Bone marrow (tissue), 2 donors: ENCODE data around the gene SSTR5.
"Not testable (repeated sequence)": the region's sequence is repeated elsewhere in the genome, so short reads cannot be mapped to it uniquely, and the experiment has no call there.

Experiments used
- DNase-seq, 2 donors: peaks; one replicate each; lab custom pipeline; 2025; lab: John Stamatoyannopoulos, UW

The SSTR5 gene

GRCh38 chr16:1075546-1075945 is 3.0 kb downstream of the SSTR5 start:
- DNase-seq: no peak

DNA sequence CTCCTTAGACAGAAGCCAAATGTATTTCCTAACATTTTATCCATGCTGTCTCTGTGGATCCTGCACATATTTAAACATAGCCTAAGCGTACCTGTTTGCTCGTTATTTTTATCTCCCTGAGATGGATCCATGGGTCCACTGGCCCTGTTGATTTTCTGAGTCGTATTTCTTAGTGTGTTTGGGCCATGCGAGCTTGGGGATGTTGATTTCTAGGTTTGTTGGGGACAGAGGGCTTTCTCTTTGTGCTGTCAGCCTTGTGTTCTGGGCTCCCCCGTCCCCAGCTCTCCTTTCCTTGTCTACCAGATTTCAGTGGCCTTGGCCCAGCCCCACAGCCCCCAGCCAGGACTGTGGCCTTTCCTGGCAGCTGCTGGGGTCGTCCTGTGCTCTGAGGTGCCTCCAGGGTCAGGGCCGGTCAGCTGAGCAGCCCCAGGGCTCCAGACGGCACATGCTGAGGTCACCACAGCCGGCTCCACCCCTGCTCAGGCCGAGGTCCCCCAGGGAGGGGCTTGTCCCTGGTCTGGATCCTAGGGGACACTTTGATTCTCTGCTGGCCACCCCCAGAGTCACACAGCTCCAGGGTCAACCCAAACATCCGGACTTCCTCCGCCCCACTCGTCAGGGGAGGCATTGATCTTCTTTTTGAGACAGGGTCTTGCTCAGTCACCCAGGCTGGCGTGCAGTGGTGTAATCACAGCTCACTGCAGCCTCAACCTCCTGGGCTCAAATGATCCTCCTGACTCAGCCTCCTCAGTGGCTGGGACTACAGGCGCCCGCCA is 4.4 kb downstream of the SSTR5 start:
- DNase-seq: no peak

GRCh38 chr16:1077877-1078578 is 5.5 kb downstream of the SSTR5 start:
- no peak for DNase-seq

- DNase-seq: no peak
These were observed 6.1 kb downstream of the SSTR5 start for GRCh38 chr16:1078579-1079021.

DNA sequence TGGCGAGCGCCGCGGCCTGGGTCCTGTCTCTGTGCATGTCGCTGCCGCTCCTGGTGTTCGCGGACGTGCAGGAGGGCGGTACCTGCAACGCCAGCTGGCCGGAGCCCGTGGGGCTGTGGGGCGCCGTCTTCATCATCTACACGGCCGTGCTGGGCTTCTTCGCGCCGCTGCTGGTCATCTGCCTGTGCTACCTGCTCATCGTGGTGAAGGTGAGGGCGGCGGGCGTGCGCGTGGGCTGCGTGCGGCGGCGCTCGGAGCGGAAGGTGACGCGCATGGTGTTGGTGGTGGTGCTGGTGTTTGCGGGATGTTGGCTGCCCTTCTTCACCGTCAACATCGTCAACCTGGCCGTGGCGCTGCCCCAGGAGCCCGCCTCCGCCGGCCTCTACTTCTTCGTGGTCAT is 6.8 kb downstream of the SSTR5 start:
- DNase-seq: no peak

- DNase-seq: no peak
These were observed 7.4 kb downstream of the SSTR5 start for GRCh38 chr16:1079786-1080525.

DNA sequence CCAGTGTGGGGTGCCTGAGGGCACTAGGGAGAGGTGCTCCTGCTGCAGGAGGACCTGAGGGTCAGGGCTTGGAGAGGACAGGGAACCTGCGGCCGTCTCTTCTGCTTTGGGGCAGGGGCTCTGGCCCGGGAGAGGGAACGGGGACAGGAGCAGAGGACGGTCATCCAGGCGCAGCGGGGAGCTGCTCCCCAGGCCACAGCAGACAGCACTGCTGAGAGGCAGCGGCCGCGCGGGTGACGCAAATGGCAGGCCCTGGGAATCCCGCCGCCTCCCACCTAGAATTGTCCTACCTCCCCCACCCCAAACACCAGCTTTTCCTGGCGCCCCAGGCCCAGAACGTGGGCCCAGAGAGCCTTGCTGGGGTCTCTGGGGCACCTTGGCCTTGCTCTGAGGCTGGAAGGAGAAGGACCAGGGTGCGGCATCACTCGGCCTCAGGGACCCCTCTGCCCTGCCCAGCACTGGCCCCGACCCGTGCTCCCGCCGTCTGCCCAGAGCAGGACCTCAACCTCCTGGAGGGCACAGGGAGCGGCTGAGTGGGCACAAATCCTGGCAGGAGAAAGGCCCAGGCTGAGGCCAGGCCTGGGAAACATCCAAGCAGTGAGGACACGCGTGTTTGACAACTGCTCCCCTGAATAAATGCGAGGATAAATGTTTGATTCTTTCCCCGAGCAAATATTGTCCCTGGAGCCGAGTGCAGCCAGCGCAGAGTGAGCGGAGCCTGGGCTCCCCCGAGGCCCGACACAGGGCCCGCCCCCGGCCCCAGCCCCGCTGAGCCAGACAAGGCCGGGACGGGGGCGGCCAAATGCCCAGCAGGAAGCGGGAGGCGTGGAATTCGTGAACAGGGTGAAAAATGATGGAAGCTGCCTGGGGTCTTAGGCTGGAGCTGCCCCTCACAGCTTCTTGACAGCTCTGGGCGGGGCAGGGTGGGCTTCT is 8.5 kb downstream of the SSTR5 start:
- DNase-seq: no peak

DNA sequence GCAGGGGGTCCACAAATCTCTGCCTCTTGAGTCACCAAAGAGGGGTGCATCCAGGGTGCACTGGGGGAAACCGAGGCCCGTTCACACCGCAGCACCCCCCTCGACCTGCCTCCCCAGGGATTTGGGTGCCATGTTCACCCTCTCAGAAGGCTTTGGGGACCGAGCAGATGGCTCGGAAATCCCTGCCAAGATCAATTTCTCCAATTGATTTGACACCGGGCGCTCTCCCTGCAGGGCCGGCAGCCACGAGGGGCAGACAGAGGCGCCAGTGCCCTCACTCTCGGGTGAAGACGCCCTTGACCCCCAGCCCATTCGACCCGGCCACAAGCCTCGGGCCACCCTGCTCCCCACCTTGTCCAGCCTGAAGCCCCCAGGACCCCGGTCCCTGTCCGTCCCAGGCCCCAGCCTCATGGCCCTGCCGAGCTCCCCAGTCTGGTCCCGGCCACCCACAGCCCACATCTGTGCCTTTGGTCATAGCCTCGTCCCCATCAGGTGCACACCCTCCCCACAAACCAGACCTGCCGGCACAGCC is 9.3 kb downstream of the SSTR5 start:
- no peak for DNase-seq

DNA sequence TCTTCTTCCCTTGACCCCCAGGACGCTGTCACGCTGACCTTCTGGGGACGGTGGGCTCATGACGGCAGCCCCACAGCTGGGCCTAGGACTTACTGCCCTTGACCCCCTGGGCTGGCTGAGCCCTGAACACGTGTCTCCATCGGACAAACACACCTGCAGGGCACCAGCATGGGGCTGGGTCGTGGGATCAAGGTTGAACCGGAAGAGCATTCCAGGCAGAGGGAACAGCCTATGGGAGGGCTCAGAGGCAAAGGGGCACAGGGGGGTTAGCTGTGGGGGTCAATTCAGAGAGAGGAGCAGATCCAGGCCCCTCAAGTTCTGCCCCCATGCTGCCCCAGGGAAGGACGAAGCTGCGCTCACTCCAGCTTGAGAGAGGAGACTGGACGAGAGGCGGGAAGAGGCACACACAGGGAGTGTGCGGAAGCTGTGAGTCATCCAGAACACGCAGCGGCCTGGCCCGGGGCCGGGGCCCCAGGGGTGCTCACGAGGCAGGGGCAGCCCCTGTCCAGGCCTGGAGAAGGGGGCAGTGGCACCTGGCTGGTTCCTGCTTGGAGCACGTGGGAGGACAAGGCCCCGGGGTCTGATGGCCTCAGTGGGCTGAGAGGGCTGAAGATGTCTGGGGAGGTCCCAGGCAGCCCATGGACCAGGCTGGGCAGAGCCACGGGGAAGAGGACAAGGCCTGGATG is 9.9 kb downstream of the SSTR5 start:
- no peak for DNase-seq

DNA sequence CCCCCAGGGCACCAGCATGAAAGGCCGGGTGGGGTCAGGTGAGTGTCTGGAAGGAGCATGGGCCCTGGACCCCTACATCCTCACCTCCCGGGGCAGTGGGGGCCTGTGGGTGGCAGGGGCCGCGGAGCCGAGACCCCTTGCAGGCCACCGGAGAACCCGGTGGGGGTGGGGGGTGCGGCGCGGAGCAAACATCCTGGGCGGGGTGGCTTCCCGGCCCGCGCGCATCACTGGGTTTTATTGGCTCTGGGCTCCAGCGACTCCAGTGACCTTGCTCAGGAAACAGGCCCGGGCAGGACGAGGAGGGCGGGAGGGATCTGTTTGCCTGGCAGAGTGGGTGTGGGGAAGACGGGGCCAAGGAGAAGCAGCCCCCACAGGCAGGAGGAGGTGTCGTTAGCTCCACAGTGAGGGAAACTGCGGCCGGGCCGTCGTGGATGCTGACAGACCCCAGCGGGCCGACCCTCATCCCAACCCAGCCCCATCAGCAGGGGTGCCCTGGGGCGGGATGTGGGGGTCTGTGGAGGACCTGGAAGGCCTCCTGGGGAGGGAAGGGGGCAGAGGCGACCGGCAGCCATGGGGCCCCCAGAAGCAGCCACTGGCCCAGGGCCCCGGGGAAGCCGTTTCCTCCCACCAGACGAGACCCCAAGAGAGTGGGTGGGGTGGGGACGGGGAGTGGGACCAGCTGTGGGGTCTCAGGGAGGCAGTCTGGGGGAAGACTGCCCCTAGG is 10.6 kb downstream of the SSTR5 start:
- DNase-seq: no peak

GRCh38 chr16:1084971-1085370 is 12.4 kb downstream of the SSTR5 start:
- no peak for DNase-seq

- DNase-seq: not testable (repeated sequence)
These were observed 13.9 kb downstream of the SSTR5 start for GRCh38 chr16:1086443-1086842.

DNA sequence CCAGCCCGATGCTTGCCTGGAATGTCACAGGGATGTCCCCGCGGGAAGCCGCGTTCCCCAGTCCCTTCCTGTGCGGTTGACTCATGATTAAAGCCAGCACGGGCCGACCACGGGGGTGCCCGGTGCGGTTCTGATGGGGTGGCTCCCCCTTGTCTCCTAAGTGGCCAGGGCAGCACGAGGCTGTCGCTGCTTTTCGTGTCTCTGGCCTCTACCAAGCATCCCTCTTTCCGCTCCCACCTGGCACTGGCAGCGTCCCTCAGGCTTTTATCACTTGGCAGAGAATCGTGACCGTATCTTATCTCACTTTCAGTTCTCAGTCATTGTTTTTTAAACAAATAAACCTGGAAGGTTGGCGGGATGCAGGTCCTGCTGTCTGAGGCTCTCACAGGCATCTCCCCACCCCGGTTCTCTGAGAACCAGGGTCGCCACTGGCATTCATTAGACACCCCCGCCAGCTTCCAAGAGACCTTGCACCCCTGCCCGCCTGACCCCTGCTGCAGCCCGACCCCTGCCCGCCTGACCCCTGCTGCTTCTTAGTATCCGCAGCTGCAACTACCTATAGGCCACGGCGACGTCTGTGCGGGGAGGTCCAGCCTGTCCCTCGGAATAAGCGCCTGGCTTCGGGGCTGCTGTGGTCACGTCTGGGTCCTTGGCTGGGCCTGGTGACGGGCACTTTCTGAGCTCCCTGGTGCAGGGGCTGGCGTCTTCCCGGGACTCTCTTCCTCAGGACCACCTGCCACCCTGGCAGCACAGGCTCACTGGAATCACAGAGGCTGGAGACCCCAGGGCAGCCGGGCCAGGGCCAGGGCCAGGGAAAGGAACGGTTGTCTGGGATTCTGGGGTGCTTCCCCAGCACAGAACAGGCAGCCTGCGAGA is 16.0 kb downstream of the SSTR5 start:
- DNase-seq: no peak

DNA sequence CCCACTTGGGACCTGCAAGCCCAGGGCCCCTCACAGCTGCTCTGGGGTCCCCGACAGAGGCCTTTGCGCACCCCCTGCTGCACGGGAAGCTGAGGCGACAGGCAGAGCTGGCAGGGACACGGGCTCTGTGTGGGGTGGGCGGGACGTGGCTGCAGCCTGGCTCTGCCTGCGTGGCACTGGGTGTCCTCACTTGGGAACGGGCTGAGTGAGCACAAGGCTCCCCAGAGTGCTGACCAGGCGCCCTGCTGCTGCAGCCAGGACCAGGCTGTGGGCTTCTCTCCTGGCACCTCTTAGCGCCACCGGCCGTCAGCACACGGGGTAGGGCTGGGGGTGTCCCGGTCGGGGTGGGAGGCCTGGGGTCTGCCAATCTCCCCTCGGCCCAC is 16.9 kb downstream of the SSTR5 start:
- no peak for DNase-seq

GRCh38 chr16:1089822-1090619 is 17.5 kb downstream of the SSTR5 start:
- no peak for DNase-seq

- DNase-seq: no peak
These were observed 18.4 kb downstream of the SSTR5 start for GRCh38 chr16:1090620-1091587.

- DNase-seq: no peak
These were observed 19.5 kb downstream of the SSTR5 start for GRCh38 chr16:1091992-1092552.
